Vagina (tissue), 2 donors: ENCODE results near the gene CMYA5. TPM values are rescaled to one million over a fixed set of nuclear protein-coding genes. Genes with fewer than 3 reads are reported as not detected.
"Not testable (repeated sequence)": the region's sequence is repeated elsewhere in the genome, so short reads cannot be mapped to it uniquely, and the experiment has no call there.

Experiments used
- DNase-seq, 2 donors: peaks; one replicate each; pipeline ENCODE4 v3.0.0-alpha.2; 2017; ENCODE audit errors: extremely low spot score in 2 of 2
- H3K27ac ChIP-seq: fragments of 200-600 bp; sonication (generic); one replicate; pipeline ENCODE4 v1.5.1; 2019
- H3K27me3 ChIP-seq: fragments of 200-600 bp; sonication (generic); one replicate; pipeline ENCODE4 v1.5.1; 2019
- H3K36me3 ChIP-seq, 2 donors: fragments of 200-600 bp; sonication (generic); one replicate each; pipeline ENCODE4 v1.5.1; 2017 to 2019
- H3K4me1 ChIP-seq: fragments of 200-600 bp; sonication (generic); one replicate; pipeline ENCODE4 v1.5.1; 2019
- H3K4me3 ChIP-seq, 2 donors: fragments of 200-600 bp; sonication (generic); 1 replicate in 1 of 2; 2 replicates in 1 of 2; pipeline ENCODE4 v1.5.1; 2016 to 2019
- H3K9me3 ChIP-seq: fragments of 200-600 bp; sonication (generic); one replicate; pipeline ENCODE4 v1.5.1; 2019
- CTCF ChIP-seq, 3 experiments: fragments of 450-650 bp in 2 of 3; fragments of 200-600 bp in 1 of 3; sonication (generic) in 1 of 3; IDR thresholded peaks; one replicate each; pipeline ENCODE4 v1.5.1; 2017 to 2019; ENCODE audit warnings: antibody characterized with exemption in 3 of 3, mild to moderate bottlenecking in 2 of 3, moderate library complexity in 2 of 3
- POLR2A ChIP-seq, 2 donors: fragments of 450-650 bp; IDR thresholded peaks; one replicate each; pipeline ENCODE4 v1.6.1; 2017; ENCODE audit warnings: antibody characterized with exemption in 2 of 2, mild to moderate bottlenecking in 2 of 2, moderate library complexity in 2 of 2
- POLR2AphosphoS5 ChIP-seq, 2 donors: sonication (generic); formaldehyde crosslinking; IDR thresholded peaks; one replicate each; pipeline ENCODE4 v1.9.0; 2017; ENCODE audit warnings: antibody characterized with exemption in 2 of 2, mild to moderate bottlenecking in 2 of 2, low read depth in 1 of 2; ENCODE audit not compliant: insufficient read depth in 1 of 2
- intact Hi-C: fragments of 100-400 bp; cut with DNase I; formaldehyde crosslinking; loops from one replicate; pipeline ENCODE4 v1.15.1; 2023
- total RNA-seq: library from RNA; depleted of rRNA; stranded (reverse); fragments of >200 nt; gene quantifications from one replicate; pipeline ENCODE4 v1.2.3, GENCODE V29; 2016

Gene CMYA5
- total RNA-seq, 1 donor from 2014 or later = 10.1 TPM

- no peak for TF ChIP-seq POLR2AphosphoS5 (IDR thresholded peaks at IDR 0.05; ENCODE audit: insufficient read depth in 1 of 2, low read depth in 1 of 2)
- no peak for TF ChIP-seq POLR2A (IDR thresholded peaks at IDR 0.05)
- no peak for TF ChIP-seq CTCF (IDR thresholded peaks at IDR 0.05)
These were observed 73.3 kb downstream of the CMYA5 start for GRCh38 chr5:79762929-79763328.

GRCh38 chr5:79764147-79764546, 74.5 kb downstream of the CMYA5 start:
- H3K4me3 ChIP-seq, H3K27ac ChIP-seq, H3K36me3 ChIP-seq, DNase-seq, intact Hi-C loops, H3K27me3 ChIP-seq, H3K4me1 ChIP-seq, H3K9me3 ChIP-seq: not testable (repeated sequence)

More at GRCh38 chr5:79762929-79763328, 73.3 kb downstream of the CMYA5 start:
- H3K36me3 ChIP-seq = no peaks in the 10 kb centered on the region
- no peak overlapping the region for H3K4me3 ChIP-seq
- no peaks in the 10 kb centered on the region for H3K9me3 ChIP-seq
- DNase-seq = no peak
- intact Hi-C loops = no loop called here
- H3K4me1 ChIP-seq = no peaks in the 10 kb centered on the region
- no peak overlapping the region for H3K27ac ChIP-seq
- H3K27me3 ChIP-seq = no peaks in the 10 kb centered on the region

GRCh38 chr5:79771387-79771786, 81.8 kb downstream of the CMYA5 start:
- TF ChIP-seq CTCF (IDR thresholded peaks at IDR 0.05) (no peak), POLR2AphosphoS5 (IDR thresholded peaks at IDR 0.05; ENCODE audit: insufficient read depth in 1 of 2, low read depth in 1 of 2) (no peak), POLR2A (IDR thresholded peaks at IDR 0.05) (no peak)
- H3K36me3 ChIP-seq = peaks cover 0 to 4% of the 10 kb centered on the region in 2 donors
- no peaks in the 10 kb centered on the region for H3K9me3 ChIP-seq
- H3K27ac ChIP-seq = no peak overlapping the region
- H3K4me1 ChIP-seq = no peaks in the 10 kb centered on the region
- H3K4me3 ChIP-seq = no peak overlapping the region
- H3K27me3 ChIP-seq = no peaks in the 10 kb centered on the region
- intact Hi-C loops = no loop called here
- DNase-seq = no peak

GRCh38 chr5:79772651-79773050, 83.0 kb downstream of the CMYA5 start:
- Histone ChIP-seq H3K27me3 (no peaks in the 10 kb centered on the region), H3K36me3 (peaks cover 0 to 4% of the 10 kb centered on the region in 2 donors), H3K4me1 (no peaks in the 10 kb centered on the region), H3K4me3 (no peak overlapping the region), H3K9me3 (no peaks in the 10 kb centered on the region), H3K27ac (no peak overlapping the region)
- TF ChIP-seq POLR2A (IDR thresholded peaks at IDR 0.05) (no peak), POLR2AphosphoS5 (IDR thresholded peaks at IDR 0.05; ENCODE audit: insufficient read depth in 1 of 2, low read depth in 1 of 2) (no peak), CTCF (IDR thresholded peaks at IDR 0.05) (no peak)
- intact Hi-C loops = no loop called here
- no peak for DNase-seq

GRCh38 chr5:79773612-79774011, 84.0 kb downstream of the CMYA5 start:
- intact Hi-C loops = no loop called here
- TF ChIP-seq CTCF (IDR thresholded peaks at IDR 0.05) = no peak
- TF ChIP-seq POLR2AphosphoS5 (IDR thresholded peaks at IDR 0.05; ENCODE audit: insufficient read depth in 1 of 2, low read depth in 1 of 2) = no peak
- no peak for TF ChIP-seq POLR2A (IDR thresholded peaks at IDR 0.05)

More at GRCh38 chr5:79773612-79774011, 84.0 kb downstream of the CMYA5 start:
- DNase-seq = no peak
- no peaks in the 10 kb centered on the region for H3K27me3 ChIP-seq
- H3K36me3 ChIP-seq = peaks cover 0 to 4% of the 10 kb centered on the region in 2 donors
- no peak overlapping the region for H3K27ac ChIP-seq
- H3K4me1 ChIP-seq = no peaks in the 10 kb centered on the region
- no peak overlapping the region for H3K4me3 ChIP-seq
- no peaks in the 10 kb centered on the region for H3K9me3 ChIP-seq
